ENCODE measurements around the gene CPNE4.

CPNE4 gene

GRCh38 chr3:131485119-131485518 is 549.7 kb downstream of the CPNE4 start:
- TF ChIP-seq ZFX (IDR thresholded peaks at IDR 0.05) (no peak), CTCF (conservative IDR thresholded peaks at IDR 0.05) (no peak)
- no peak overlapping the region for H3K27ac ChIP-seq

GRCh38 chr3:131484496-131485111 is 550.2 kb downstream of the CPNE4 start:
- no peak overlapping the region for H3K27ac ChIP-seq
- TF ChIP-seq ZFX (IDR thresholded peaks at IDR 0.05), result no peak
- TF ChIP-seq CTCF (conservative IDR thresholded peaks at IDR 0.05), result no peak
